Smooth muscle cell (in vitro differentiated cells): ENCODE data around the gene CCDC197. TPM values are rescaled to one million over a fixed set of nuclear protein-coding genes. Genes with fewer than 3 reads are reported as not detected.
A peak's percentile ranks its signal among the peaks of the same experiment; 100 is the strongest.

ENCODE experiments used
- DNase-seq: peaks from one replicate; lab custom pipeline; 2025; ENCODE audit not compliant: unreplicated experiment; lab: John Stamatoyannopoulos, UW
- H2AFZ ChIP-seq: fragments of 200-600 bp; sonication (generic); 2 replicates; pipeline ENCODE4 v1.6.0; 2016; ENCODE audit warnings: antibody characterized with exemption, low read depth, mild to moderate bottlenecking
- H3F3A ChIP-seq: fragments of 200-600 bp; sonication (generic); 2 replicates; pipeline ENCODE4 v1.6.0; 2017; ENCODE audit warnings: antibody characterized with exemption, low read depth
- H3K27ac ChIP-seq: fragments of 200-600 bp; sonication (generic); 2 replicates; pipeline ENCODE4 v1.5.1; 2016; ENCODE audit warnings: low read depth, mild to moderate bottlenecking
- H3K27me3 ChIP-seq: fragments of 200-600 bp; sonication (generic); 2 replicates; pipeline ENCODE4 v1.6.1; 2016; ENCODE audit warnings: low read depth, mild to moderate bottlenecking
- H3K36me3 ChIP-seq: fragments of 200-600 bp; sonication (generic); 2 replicates; pipeline ENCODE4 v1.5.1; 2016; ENCODE audit warnings: low read depth
- H3K4me1 ChIP-seq: fragments of 200-600 bp; sonication (generic); 2 replicates; pipeline ENCODE4 v1.5.1; 2016; ENCODE audit warnings: low read depth
- H3K4me2 ChIP-seq: fragments of 200-600 bp; sonication (generic); 2 replicates; pipeline ENCODE4 v1.6.0; 2016; ENCODE audit warnings: mild to moderate bottlenecking
- H3K4me3 ChIP-seq: fragments of 200-600 bp; sonication (generic); 2 replicates; pipeline ENCODE4 v1.5.1; 2016; ENCODE audit warnings: mild to moderate bottlenecking
- H3K79me2 ChIP-seq: fragments of 200-600 bp; sonication (generic); 2 replicates; pipeline ENCODE4 v1.6.0; 2016; ENCODE audit warnings: low read depth, mild to moderate bottlenecking
- H3K9ac ChIP-seq: fragments of 200-600 bp; sonication (generic); 2 replicates; pipeline ENCODE4 v1.6.0; 2016; ENCODE audit warnings: low read depth
- H3K9me3 ChIP-seq: fragments of 200-600 bp; sonication (generic); replicated peaks from 2 replicates; pipeline ENCODE4 v1.5.1; 2016; ENCODE audit warnings: low read depth
- H4K20me1 ChIP-seq: fragments of 200-600 bp; sonication (generic); 2 replicates; pipeline ENCODE4 v1.6.0; 2016; ENCODE audit warnings: low read depth
- CTCF ChIP-seq: fragments of 200-600 bp; sonication (generic); IDR thresholded peaks from 2 replicates; pipeline ENCODE4 v1.5.1; 2017; ENCODE audit warnings: borderline replicate concordance, mild to moderate bottlenecking, antibody characterized with exemption; ENCODE audit not compliant: insufficient read depth, poor library complexity, severe bottlenecking
- WGBS: methylation state at CpG from one replicate; pipeline ENCODE4 v1.1.7; 2016; ENCODE audit warnings: low lambda C conversion rate; 5-methylcytosine and 5-hydroxymethylcytosine counted together
- polyA plus RNA-seq: library from polyadenylated mRNA; unstranded; fragments of >200 nt; fragmentation: Nextera tagmentation; extraction: Ambion mirVana; gene quantifications from 2 replicates; pipeline ENCODE4 v1.2.1, GENCODE V29; 2016
- total RNA-seq: library from RNA; depleted of rRNA; stranded (reverse); fragments of >200 nt; gene quantifications from 2 replicates; pipeline ENCODE4 v1.2.3, GENCODE V29; 2014

CCDC197 gene
- total and polyA plus RNA-seq, 2 experiments from 2014 or later, result not detected

- no peak for TF ChIP-seq CTCF
- Histone ChIP-seq H3K4me2 (peak overlapping the region; percentile 82), H3K9ac (no peak overlapping the region), H3K9me3 (no peaks in the 10 kb centered on the region), H3K27ac (no peak overlapping the region), H2AFZ (peak overlapping the region; percentile 6), H4K20me1 (no peaks in the 10 kb centered on the region), H3K4me1 (peaks cover 13% of the 10 kb centered on the region), H3F3A (no peaks in the 10 kb centered on the region), H3K27me3 (no peaks in the 10 kb centered on the region), H3K79me2 (no peaks in the 10 kb centered on the region), H3K4me3 (peak overlapping the region; percentile 59), H3K36me3 (no peaks in the 10 kb centered on the region)
- DNase-seq, result no peak
- 49% methylated on average over 16 of the region's 17 CpGs for WGBS
Measured at GRCh38 chr14:94026889-94027469, 29.9 kb downstream of the CCDC197 start.

- no peaks in the 10 kb centered on the region for H3K27me3 ChIP-seq
Measured at GRCh38 chr14:94027566-94028449, 30.7 kb downstream of the CCDC197 start.

GRCh38 chr14:94028450-94028826 is 31.3 kb downstream of the CCDC197 start:
- TF ChIP-seq CTCF, result no peak
- Histone ChIP-seq H3K4me2 (no peak overlapping the region), H3K4me3 (no peak overlapping the region), H3K4me1 (peaks cover 6% of the 10 kb centered on the region), H3K27ac (no peak overlapping the region), H3K79me2 (no peaks in the 10 kb centered on the region), H4K20me1 (no peaks in the 10 kb centered on the region), H3K9ac (no peak overlapping the region), H3K36me3 (no peaks in the 10 kb centered on the region), H3F3A (no peaks in the 10 kb centered on the region), H2AFZ (no peak overlapping the region), H3K27me3 (no peaks in the 10 kb centered on the region), H3K9me3 (no peaks in the 10 kb centered on the region)
- DNase-seq, result no peak
- 76% methylated on average over 4 of the region's 4 CpGs for WGBS

More at GRCh38 chr14:94027566-94028449, 30.7 kb downstream of the CCDC197 start:
- Histone ChIP-seq H4K20me1 (no peaks in the 10 kb centered on the region), H3K79me2 (no peaks in the 10 kb centered on the region), H3K36me3 (no peaks in the 10 kb centered on the region), H3K4me1 (peaks cover 11% of the 10 kb centered on the region), H3F3A (no peaks in the 10 kb centered on the region), H3K9me3 (no peaks in the 10 kb centered on the region), H3K9ac (no peak overlapping the region), H3K4me3 (no peak overlapping the region), H2AFZ (no peak overlapping the region), H3K4me2 (no peak overlapping the region), H3K27ac (no peak overlapping the region)
- TF ChIP-seq CTCF, result no peak
- WGBS, result 91% methylated on average over 14 of the region's 14 CpGs
- DNase-seq, result no peak
